H1 (cell line): ENCODE data around the gene WHAMM. TPM values are rescaled to one million over a fixed set of nuclear protein-coding genes. Genes with fewer than 3 reads are reported as not detected.

Source experiments
- BACH1 ChIP-seq: IDR thresholded peaks from 2 replicates; pipeline ENCODE4 v1.6.1; 2012; ENCODE audit warnings: low read length, improper control_type of control experiment
- CHD1 ChIP-seq: IDR thresholded peaks from 2 replicates; pipeline ENCODE4 v1.6.1; 2012; ENCODE audit warnings: low read depth, low read length, improper control_type of control experiment
- CHD7 ChIP-seq: fragments of 300-600 bp; sonication (generic); IDR thresholded peaks from 2 replicates; pipeline ENCODE4 v1.7.1; 2012; ENCODE audit warnings: low read length, moderate library complexity, mild to moderate bottlenecking, inconsistent platforms; ENCODE audit not compliant: insufficient replicate concordance
- GTF2F1 ChIP-seq: IDR thresholded peaks from 2 replicates; pipeline ENCODE4 v1.6.1; 2012; ENCODE audit warnings: low read depth, low read length, improper control_type of control experiment, borderline replicate concordance
- polyA plus RNA-seq, 7 experiments: library from polyadenylated mRNA; depleted of rRNA in 3 of 7; stranded (reverse) in 5 of 7; unstranded in 2 of 7; fragments of >200 nt in 5 of 7; fragments of 200-250 nt in 2 of 7; gene quantifications; 1 replicate in 5 of 7; 2 replicates in 1 of 7; 4 replicates in 1 of 7; pipeline versions ENCODE4 v1.2.1 to v1.2.3, GENCODE V29; 2011 to 2013; ENCODE audit warnings: missing spikeins in 2 of 7, mixed read lengths in 2 of 7
- total RNA-seq: library from RNA; stranded (reverse); fragmentation: NEBNext Ultra II Directional; extraction: Animal tissue kit (Norgen Biotek cat#: 25700); gene quantifications from 2 replicates; pipeline ENCODE4 v1.2.1, GENCODE V29; 2021

Gene WHAMM
- total and polyA plus RNA-seq, 2 of the 8 experiments (the other 6 are each of a cell fraction or from before 2014, with no cell fraction given) = 1.1 to 3.3 TPM

GRCh38 chr15:82812994-82813393 is 3.6 kb downstream of the WHAMM start (continued):
- TF ChIP-seq CHD7 (no peak), CHD1 (no peak), GTF2F1 (no peak), BACH1 (no peak)
